SK-N-SH (cell line): ENCODE results near the gene SPATA24.

Source experiments
- CTCF ChIP-seq: fragments of 200-600 bp; sonication (generic); IDR thresholded peaks from 2 replicates; pipeline ENCODE4 v1.6.1; 2017; ENCODE audit warnings: antibody characterized with exemption, mild to moderate bottlenecking, moderate library complexity
- GABPA ChIP-seq: IDR thresholded peaks from 2 replicates; pipeline ENCODE4 v1.4.0; 2012; ENCODE audit warnings: low read depth, mild to moderate bottlenecking
- MAX ChIP-seq: IDR thresholded peaks from 2 replicates; pipeline ENCODE4 v1.4.0; 2012; ENCODE audit warnings: low read depth
- NFIC ChIP-seq: IDR thresholded peaks from 2 replicates; pipeline ENCODE4 v1.4.0; 2012; ENCODE audit warnings: borderline replicate concordance
- POLR2AphosphoS5 ChIP-seq: IDR thresholded peaks from 2 replicates; pipeline ENCODE4 v1.6.1; 2012; ENCODE audit warnings: low read depth, low read length
- RAD21 ChIP-seq: IDR thresholded peaks from 2 replicates; pipeline ENCODE4 v1.6.1; 2012; ENCODE audit warnings: mild to moderate bottlenecking, low read length
- RXRA ChIP-seq: IDR thresholded peaks from 2 replicates; pipeline ENCODE4 v1.4.0; 2012; ENCODE audit warnings: low read depth, mild to moderate bottlenecking, borderline replicate concordance
- TAF1 ChIP-seq: IDR thresholded peaks from 2 replicates; pipeline ENCODE4 v1.6.1; 2012; ENCODE audit warnings: low read depth, mild to moderate bottlenecking, low read length, moderate library complexity, borderline replicate concordance
- TCF12 ChIP-seq: IDR thresholded peaks from 2 replicates; pipeline ENCODE4 v1.4.0; 2012
- TEAD4 ChIP-seq: IDR thresholded peaks from 2 replicates; pipeline ENCODE4 v1.4.0; 2012; ENCODE audit warnings: mild to moderate bottlenecking, borderline replicate concordance; ENCODE audit not compliant: insufficient read depth
- USF1 ChIP-seq: IDR thresholded peaks from 2 replicates; pipeline ENCODE4 v1.4.0; 2012; ENCODE audit warnings: low read depth, borderline replicate concordance
- USF2 ChIP-seq: fragments of 150-350 bp; IDR thresholded peaks from 2 replicates; pipeline ENCODE4 v1.6.1; 2017; ENCODE audit warnings: antibody characterized with exemption, low read length, low read depth, borderline replicate concordance
- TF ChIP-seq, protein P1 (sequence below): IDR thresholded peaks from 2 replicates; pipeline ENCODE4 v1.6.1; 2012; ENCODE audit warnings: mild to moderate bottlenecking, low read depth, low read length, moderate library complexity
- TF ChIP-seq, protein P2 (sequence below): IDR thresholded peaks from 2 replicates; pipeline ENCODE4; 2012

- TF ChIP-seq CTCF (no peak), POLR2AphosphoS5 (no peak), MAX (no peak), USF2 (no peak), TEAD4 (no peak), RXRA (no peak), RAD21 (no peak), TAF1 (no peak), GABPA (no peak), NFIC (no peak), USF1 (no peak), TCF12 (no peak)
- TF ChIP-seq, protein P1, sequence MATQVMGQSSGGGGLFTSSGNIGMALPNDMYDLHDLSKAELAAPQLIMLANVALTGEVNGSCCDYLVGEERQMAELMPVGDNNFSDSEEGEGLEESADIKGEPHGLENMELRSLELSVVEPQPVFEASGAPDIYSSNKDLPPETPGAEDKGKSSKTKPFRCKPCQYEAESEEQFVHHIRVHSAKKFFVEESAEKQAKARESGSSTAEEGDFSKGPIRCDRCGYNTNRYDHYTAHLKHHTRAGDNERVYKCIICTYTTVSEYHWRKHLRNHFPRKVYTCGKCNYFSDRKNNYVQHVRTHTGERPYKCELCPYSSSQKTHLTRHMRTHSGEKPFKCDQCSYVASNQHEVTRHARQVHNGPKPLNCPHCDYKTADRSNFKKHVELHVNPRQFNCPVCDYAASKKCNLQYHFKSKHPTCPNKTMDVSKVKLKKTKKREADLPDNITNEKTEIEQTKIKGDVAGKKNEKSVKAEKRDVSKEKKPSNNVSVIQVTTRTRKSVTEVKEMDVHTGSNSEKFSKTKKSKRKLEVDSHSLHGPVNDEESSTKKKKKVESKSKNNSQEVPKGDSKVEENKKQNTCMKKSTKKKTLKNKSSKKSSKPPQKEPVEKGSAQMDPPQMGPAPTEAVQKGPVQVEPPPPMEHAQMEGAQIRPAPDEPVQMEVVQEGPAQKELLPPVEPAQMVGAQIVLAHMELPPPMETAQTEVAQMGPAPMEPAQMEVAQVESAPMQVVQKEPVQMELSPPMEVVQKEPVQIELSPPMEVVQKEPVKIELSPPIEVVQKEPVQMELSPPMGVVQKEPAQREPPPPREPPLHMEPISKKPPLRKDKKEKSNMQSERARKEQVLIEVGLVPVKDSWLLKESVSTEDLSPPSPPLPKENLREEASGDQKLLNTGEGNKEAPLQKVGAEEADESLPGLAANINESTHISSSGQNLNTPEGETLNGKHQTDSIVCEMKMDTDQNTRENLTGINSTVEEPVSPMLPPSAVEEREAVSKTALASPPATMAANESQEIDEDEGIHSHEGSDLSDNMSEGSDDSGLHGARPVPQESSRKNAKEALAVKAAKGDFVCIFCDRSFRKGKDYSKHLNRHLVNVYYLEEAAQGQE = no peak
- TF ChIP-seq, protein P2, sequence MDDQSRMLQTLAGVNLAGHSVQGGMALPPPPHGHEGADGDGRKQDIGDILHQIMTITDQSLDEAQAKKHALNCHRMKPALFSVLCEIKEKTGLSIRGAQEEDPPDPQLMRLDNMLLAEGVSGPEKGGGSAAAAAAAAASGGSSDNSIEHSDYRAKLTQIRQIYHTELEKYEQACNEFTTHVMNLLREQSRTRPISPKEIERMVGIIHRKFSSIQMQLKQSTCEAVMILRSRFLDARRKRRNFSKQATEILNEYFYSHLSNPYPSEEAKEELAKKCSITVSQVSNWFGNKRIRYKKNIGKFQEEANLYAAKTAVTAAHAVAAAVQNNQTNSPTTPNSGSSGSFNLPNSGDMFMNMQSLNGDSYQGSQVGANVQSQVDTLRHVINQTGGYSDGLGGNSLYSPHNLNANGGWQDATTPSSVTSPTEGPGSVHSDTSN = no peak
Measured at GRCh38 chr5:139388198-139388821, 15.6 kb downstream of the SPATA24 start.
